D721Med (cell line): ENCODE data around the gene TSEN54.
A peak's percentile ranks its signal among the peaks of the same experiment; 100 is the strongest.

Experiments
- DNase-seq: peaks from one replicate; pipeline ENCODE4 v3.0.0; 2011; ENCODE audit warnings: low spot score; ENCODE audit not compliant: insufficient read length
- FAIRE-seq: peaks from 2 replicates; lab custom pipeline; 2011; peaks lifted over from hg19 to GRCh38; lab: Jason Lieb, UNC
- CTCF ChIP-seq: IDR thresholded peaks from 2 replicates; pipeline ENCODE4 v1.5.1; 2012; ENCODE audit warnings: mild to moderate bottlenecking, control low read depth; ENCODE audit not compliant: insufficient read depth; ENCODE audit errors: missing control alignments

Gene TSEN54

DNA sequence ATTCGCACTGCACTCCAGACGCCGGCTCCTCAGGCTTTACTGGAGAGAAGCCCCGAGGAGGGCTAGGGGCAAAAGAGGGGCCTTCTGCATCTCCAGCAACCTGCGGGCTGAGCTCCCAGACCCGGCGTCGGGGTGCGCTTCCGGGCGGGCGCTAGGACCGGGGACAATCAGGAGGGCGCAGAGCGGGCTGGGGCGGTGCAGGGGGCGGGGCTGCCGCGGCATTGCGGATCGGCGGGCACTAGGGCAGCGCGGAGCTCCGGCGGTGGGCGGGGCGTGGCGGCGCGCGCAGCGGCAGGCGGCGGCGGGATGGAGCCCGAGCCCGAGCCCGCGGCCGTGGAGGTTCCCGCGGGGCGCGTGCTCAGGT, at the start of gene TSEN54:
TSS of gene TSEN54 (plus strand) at position 274 of the 364 bp plus-strand sequence. CDS start at position 307, 33 bp downstream.
- FAIRE-seq (no peak), DNase-seq (peak; percentile 96)
- no peak for TF ChIP-seq CTCF

DNA sequence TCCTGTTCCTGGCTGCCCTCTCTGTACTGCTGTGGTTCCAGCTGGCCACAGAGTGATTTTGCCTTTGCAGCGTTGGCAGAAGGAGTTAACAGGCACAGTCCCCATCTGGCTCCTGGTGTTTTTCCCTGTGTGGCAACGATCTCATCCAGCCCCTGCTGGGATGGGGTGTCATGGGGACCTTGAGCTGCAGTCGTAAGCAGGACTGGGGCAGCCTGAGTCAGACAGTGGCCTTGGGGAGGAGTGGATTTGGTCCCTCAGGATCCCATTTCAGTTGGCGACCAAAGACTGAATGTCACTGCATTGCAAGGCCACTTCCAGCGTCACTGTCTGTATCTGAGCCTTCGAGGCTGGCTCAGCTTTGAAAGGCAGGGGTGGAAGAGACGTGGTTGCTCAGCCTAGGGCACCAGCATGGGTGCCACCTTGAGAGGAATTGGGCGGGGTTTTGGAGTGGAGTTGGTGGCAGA, 48.0 kb upstream of the TSEN54 start:
- TF ChIP-seq CTCF = no peak
- FAIRE-seq (no peak), DNase-seq (no peak)

DNA sequence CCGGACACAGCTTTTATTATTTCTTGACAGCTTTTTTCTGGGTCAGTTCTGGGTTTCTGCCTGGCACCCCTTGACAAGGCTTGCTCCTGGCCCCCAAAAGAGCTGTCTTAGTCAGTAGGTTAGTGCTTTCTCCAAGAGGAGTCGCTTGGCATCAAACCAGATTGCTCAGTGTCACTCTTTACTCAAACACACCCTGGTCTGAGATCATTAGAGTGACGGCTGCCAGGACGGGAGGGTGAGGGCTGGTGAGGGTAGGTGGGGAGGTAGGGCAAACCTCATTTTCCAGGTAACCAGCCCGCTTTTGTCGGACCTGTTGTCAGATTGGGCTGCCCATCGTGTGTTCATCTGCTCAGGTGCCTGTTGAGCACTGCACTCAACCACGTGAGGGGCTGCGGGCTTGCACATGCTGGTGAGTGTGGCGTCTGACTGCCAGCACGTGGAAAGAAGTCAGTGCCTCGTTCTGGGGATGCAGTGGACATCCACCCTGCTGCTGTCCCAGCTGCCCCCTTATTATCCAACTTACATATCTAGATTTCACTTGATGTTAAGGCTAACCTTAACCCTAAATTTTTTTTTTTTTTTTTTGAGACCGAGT, 47.5 kb upstream of the TSEN54 start:
- TF ChIP-seq CTCF = no peak
- FAIRE-seq = no peak

DNA sequence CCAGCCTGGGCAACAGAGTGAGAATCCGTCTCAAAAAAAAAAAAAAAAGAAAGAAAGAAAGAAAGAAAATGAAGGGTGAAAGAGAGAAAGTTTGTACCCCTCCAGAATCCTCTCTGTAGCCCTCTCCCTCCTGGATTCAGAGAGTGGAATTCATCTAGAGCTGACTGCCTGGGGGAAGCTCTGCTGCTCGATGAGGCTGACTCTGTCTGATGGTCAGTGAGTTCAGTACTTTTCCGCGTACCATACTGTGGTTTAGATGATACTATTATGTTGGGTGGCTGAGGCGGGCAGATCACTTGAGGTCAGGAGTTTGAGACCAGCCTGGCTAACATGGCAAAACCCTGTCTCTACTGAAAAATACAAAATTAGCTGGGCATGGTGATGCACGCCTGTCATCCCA, 45.1 kb upstream of the TSEN54 start:
- no peak for TF ChIP-seq CTCF
- DNase-seq (no peak), FAIRE-seq (no peak)

More for the DNA sequence above, 47.5 kb upstream of the TSEN54 start:
- DNase-seq = no peak

GRCh38 chr17:75472119-75472518, 44.2 kb upstream of the TSEN54 start:
- FAIRE-seq = no peak
- no peak for TF ChIP-seq CTCF
- no peak for DNase-seq

- FAIRE-seq = no peak
- DNase-seq = no peak
These were observed 43.1 kb upstream of the TSEN54 start for GRCh38 chr17:75473246-75473645.

More at GRCh38 chr17:75473246-75473645, 43.1 kb upstream of the TSEN54 start:
- TF ChIP-seq CTCF = no peak
